Measurements from ENCODE around the gene MAP6. TPM values are rescaled to one million over a fixed set of nuclear protein-coding genes. Genes with fewer than 3 reads are reported as not detected.
A peak's percentile ranks its signal among the peaks of the same experiment; 100 is the strongest.

MAP6 gene
- total and polyA plus RNA-seq, 7 donors = 0.60 to 24.9 (median 8.7) TPM; not detected in 1

- Histone ChIP-seq H3K36me3 (no peaks in the 10 kb centered on the region), H3K4me1 (peaks cover 0 to 83% (median 79%) of the 10 kb centered on the region in 4 donors), H3K9me3 (no peaks in the 10 kb centered on the region), H3K27me3 (no peaks in the 10 kb centered on the region), H3K4me3 (no peak overlapping the region), H3K27ac (peak overlapping the region; percentile 98 to 100 (median 100))
- DNase-seq = no peak
- TF ChIP-seq EP300 (IDR thresholded peaks at IDR 0.05) = no peak
- no peak for TF ChIP-seq CTCF (IDR thresholded peaks at IDR 0.05)
- TF ChIP-seq POLR2AphosphoS5 (IDR thresholded peaks at IDR 0.05) = no peak
- no peak for TF ChIP-seq POLR2A (IDR thresholded peaks at IDR 0.05)
- intact Hi-C loops (cut with DNase I) = no loop called here
- 77 to 84% methylated on average over 1 of the region's 1 CpG for WGBS, 2 donors
Measured at GRCh38 chr11:75560644-75561043, 108.2 kb downstream of the MAP6 start.

- TF ChIP-seq POLR2AphosphoS5 (IDR thresholded peaks at IDR 0.05) (peak in 3 of 4 donors; percentile 41 to 71 (median 54)), EP300 (IDR thresholded peaks at IDR 0.05) (no peak)
- Histone ChIP-seq H3K36me3 (no peaks in the 10 kb centered on the region), H3K9me3 (no peaks in the 10 kb centered on the region), H3K27me3 (no peaks in the 10 kb centered on the region), H3K27ac (peak overlapping the region; percentile 98 to 100 (median 100)), H3K4me3 (peak overlapping the region in 2 of 4 donors; percentile 1 to 20), H3K4me1 (peaks cover 0 to 80% (median 76%) of the 10 kb centered on the region in 4 donors)
- intact Hi-C loops (cut with DNase I) = loop anchor here (5.0 kb wide), 1 partner anchor 222 kb away; no protein-coding TSS in a partner anchor
- 18 to 53% methylated on average over 8 of the region's 8 CpGs for WGBS, 2 donors
- DNase-seq = no peak
Measured at GRCh38 chr11:75558939-75559843, 109.6 kb downstream of the MAP6 start.

GRCh38 chr11:75557666-75558494 lies 111.0 kb downstream of the MAP6 start:
- no peaks in the 10 kb centered on the region for H3K9me3 ChIP-seq
- H3K27ac ChIP-seq = peak overlapping the region; percentile 98 to 100 (median 100)
- WGBS, 2 donors = 69 to 76% methylated on average over 17 of the region's 17 CpGs
- H3K4me1 ChIP-seq = peaks cover 0 to 79% (median 75%) of the 10 kb centered on the region in 4 donors
- H3K36me3 ChIP-seq = no peaks in the 10 kb centered on the region
- no peaks in the 10 kb centered on the region for H3K27me3 ChIP-seq
- peak overlapping the region in 3 of 4 donors; percentile 0 to 20 (median 1) for H3K4me3 ChIP-seq
- intact Hi-C loops (cut with DNase I) = loop anchor here (5.0 kb wide), 1 partner anchor 221 kb away; no protein-coding TSS in a partner anchor
- TF ChIP-seq EP300 (IDR thresholded peaks at IDR 0.05) (peak in 2 of 4 donors; percentile 20 to 35), POLR2AphosphoS5 (IDR thresholded peaks at IDR 0.05) (peak in 3 of 4 donors; percentile 61 to 76 (median 66)), CTCF (IDR thresholded peaks at IDR 0.05) (no peak)
- DNase-seq = peak; percentile 89

GRCh38 chr11:75556275-75556674 lies 112.6 kb downstream of the MAP6 start:
- Histone ChIP-seq H3K9me3 (no peaks in the 10 kb centered on the region), H3K4me3 (no peak overlapping the region), H3K4me1 (peaks cover 0 to 73% (median 70%) of the 10 kb centered on the region in 4 donors), H3K27ac (peak overlapping the region; percentile 98 to 100 (median 100)), H3K36me3 (no peaks in the 10 kb centered on the region), H3K27me3 (no peaks in the 10 kb centered on the region)
- TF ChIP-seq CTCF (IDR thresholded peaks at IDR 0.05) (no peak), POLR2A (IDR thresholded peaks at IDR 0.05) (no peak), EP300 (IDR thresholded peaks at IDR 0.05) (no peak), POLR2AphosphoS5 (IDR thresholded peaks at IDR 0.05) (no peak)
- intact Hi-C loops (cut with DNase I) = loop anchor here (5.0 kb wide), 1 partner anchor 219 kb away; no protein-coding TSS in a partner anchor
- 83 to 87% methylated on average over 3 of the region's 3 CpGs for WGBS, 2 donors
- no peak for DNase-seq

Measured in sigmoid colon (tissue), 7 donors.